GM21786 (cell line): ENCODE results near the gene PPP3CA.

Experiments
- ATAC-seq: cut with Tn5 transposase; IDR thresholded peaks from one replicate; pipeline ENCODE4 v1.9.1; 2021; ENCODE audit not compliant: unreplicated experiment

The PPP3CA gene

DNA sequence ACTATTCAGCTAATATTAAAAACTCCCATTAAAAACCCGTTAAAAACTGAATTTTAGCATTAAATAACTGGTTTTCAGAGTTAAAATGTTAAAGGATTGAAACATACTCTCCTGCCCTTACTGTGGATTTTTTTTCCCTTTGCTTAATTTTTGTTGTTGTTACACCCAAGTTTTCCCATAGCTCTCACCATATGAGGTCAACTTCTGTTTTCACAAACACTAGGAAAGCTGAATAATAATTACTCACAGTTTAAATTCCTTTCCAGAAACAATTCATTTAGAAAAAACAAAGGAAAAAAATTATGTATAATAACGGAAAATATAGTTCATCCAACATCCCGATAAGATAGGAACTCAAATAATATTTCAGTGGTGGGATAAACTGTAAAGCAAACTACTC is 129.0 kb downstream of the PPP3CA start:
- no peak for ATAC-seq

GRCh38 chr4:101217353-101218031 is 129.8 kb downstream of the PPP3CA start:
- no peak for ATAC-seq

DNA sequence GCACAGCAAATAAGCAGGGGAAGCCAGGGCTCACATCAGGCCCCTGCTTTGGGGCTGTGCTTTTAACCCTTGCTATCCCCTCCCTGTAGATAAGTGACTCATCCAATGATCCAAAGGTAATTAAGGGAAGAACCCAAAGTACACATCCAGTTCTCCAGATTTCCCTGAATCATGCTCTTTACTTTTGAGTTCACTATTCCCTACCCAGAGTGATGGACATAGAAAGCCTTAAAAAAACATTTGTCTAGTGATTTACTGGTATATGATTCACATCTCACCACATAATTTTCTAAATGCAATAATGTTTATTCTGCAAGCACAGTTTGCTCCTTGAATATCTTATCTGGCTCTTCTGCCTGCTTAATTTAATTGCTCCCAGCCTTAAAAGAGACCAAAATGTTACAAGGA is 136.2 kb downstream of the PPP3CA start:
- ATAC-seq, result no peak

DNA sequence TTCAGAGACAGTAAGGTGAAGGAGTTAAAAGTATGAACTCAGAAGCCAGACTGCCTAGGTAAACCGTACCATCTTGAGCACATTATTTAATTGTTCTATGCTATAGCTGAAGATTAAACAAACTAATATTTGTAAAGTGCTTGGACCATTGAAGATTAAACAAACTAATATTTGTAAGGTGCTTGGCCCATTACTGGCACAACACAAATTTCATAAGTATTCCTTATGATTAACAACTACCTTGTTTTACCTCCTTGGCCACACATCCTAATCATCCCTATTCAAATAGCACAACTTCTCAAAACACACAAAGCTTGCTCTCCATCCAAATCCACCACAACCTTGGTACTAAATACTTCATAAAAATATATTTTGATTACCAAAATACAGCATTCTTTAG is 137.0 kb downstream of the PPP3CA start:
- no peak for ATAC-seq

DNA sequence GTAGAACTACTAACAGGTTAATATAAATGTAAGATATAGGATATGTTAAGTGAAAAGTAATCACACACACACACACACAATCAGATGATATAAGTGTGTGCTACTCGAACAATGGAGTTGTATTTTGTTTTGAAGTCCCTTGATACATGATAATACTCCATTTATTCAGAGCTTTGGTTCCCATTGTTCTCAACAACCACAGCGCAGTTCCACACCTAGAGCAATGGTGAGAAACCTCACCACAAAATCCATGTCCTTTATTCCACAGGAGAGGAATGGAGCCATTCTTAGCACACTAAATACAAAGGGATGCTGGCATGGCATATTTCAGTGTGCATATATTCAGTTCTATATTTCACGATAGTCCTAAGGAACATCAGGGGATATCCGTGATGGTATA is 139.2 kb downstream of the PPP3CA start:
- ATAC-seq, result no peak

DNA sequence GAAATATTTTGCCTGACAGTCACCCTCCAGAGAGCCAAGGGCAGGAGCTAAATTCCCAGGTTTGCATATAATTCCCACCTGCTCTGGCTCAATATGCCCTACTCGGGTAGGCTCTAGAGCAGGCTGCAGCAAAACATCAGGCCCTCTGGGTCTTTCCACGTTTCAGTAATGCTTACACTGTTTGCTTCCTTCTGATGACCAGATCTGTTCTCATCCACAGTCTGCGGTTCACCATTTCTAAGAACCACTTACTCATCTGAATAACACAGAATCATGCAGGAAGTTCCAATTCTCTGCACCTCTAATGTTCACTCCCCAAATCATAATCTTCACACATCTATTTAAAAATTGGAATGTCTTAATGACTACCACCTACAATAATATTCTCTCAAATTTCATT is 141.4 kb downstream of the PPP3CA start:
- peak; percentile 89 for ATAC-seq

DNA sequence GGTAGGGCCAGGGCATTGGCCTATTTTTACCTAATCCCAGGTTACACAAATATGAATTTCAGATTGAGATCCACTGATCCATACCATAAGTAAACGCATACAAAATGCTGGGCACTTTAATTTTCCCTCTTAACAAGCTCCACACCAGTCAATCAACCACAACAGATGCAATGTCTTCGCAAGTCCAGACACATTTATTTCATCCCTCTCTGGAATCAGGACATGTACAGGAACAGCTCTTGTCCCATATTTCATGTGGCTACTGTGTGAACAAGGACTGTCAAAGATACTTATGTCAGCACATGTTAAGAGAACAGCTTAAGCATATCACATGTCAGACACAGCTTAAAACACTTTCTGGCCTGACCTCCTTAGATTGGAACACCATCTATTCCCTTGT is 145.9 kb downstream of the PPP3CA start:
- no peak for ATAC-seq

DNA sequence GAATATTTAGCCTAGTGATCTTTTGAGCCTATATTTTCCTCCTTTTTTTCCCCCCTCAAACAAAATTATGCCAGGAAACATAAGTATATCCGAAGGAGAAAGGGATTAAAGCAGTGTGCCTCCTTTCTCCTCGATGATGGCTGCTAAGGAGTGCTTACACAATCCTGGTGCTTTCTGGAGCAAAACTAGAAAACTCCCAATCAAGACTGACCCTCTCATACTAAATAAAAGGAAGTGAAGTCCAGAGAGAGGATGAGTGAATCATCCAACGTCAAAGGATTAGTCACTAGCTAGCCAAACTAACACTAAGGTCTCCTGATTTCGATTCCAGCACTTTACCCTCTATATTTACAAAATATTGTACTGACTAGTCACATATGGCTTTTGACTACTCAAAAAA is 146.8 kb downstream of the PPP3CA start:
- ATAC-seq, result no peak

DNA sequence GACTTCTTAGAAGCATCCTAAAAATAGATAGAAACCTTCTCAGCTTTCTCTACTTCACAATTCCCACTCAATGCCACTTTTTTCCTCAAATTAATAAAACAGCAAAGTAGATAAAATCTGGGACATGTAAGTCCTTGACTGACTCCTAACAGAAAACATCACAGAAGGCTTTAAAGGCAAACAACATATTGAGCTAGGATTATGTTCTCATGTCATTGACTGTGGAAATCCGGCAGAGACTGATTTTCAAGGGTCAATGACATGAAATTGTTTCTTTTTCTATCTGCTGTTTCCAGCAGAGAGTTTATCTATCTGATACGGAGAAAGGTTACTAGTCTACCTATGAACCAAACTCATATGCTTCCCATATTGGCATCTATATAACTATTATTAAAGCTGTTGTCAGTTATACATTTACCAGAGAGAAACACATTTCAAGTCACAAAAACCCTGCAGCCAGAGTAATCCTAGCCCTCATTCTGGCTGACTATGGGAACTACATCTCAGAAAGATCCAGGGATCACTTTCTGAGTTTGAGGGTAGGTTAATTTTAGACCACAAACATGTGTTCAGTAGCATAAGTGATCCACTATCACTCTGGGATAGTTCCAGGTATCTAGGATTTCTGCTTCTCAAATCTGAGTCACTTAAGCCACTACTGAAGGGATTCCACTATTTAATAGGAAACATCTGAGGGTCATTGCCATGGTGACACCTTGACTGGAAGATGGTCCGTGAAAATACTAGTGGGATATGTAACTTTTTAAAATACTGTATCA is 147.6 kb downstream of the PPP3CA start:
- no peak for ATAC-seq

DNA sequence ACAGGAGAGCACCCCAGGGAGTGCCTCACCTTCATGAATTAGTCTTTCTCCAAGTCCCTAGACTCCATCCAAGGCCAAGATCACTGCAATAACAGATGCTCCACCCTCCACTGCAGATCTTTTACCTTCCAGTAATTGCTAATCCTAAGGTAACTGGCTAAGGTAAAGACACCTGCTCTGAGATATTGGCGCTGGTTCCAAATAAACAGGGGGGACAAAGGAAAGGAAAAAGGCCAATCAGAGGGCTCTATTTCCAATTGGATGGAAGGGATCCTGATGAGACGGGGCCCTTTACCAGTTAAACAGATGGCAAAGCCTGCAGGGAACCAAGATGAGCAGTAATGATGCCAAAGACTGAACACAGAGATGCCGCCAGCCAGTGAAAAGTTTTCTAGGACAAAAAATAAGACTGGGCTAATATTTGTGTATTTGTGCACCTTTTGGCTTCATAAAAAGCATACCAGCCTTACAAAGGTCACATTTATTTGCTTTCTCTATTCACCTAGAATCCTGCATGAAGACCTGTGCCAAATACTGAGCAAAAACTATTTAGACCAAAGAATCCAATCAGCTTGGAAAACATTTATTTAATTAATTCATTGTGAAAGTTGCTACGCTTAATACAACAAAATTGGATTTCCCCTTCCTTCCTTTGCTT is 148.5 kb downstream of the PPP3CA start:
- ATAC-seq, result no peak

- ATAC-seq, result no peak
Measured at GRCh38 chr4:101197350-101197749, 150.0 kb downstream of the PPP3CA start.

- peak; percentile 83 for ATAC-seq
Measured at GRCh38 chr4:101192244-101192643, 155.1 kb downstream of the PPP3CA start.

DNA sequence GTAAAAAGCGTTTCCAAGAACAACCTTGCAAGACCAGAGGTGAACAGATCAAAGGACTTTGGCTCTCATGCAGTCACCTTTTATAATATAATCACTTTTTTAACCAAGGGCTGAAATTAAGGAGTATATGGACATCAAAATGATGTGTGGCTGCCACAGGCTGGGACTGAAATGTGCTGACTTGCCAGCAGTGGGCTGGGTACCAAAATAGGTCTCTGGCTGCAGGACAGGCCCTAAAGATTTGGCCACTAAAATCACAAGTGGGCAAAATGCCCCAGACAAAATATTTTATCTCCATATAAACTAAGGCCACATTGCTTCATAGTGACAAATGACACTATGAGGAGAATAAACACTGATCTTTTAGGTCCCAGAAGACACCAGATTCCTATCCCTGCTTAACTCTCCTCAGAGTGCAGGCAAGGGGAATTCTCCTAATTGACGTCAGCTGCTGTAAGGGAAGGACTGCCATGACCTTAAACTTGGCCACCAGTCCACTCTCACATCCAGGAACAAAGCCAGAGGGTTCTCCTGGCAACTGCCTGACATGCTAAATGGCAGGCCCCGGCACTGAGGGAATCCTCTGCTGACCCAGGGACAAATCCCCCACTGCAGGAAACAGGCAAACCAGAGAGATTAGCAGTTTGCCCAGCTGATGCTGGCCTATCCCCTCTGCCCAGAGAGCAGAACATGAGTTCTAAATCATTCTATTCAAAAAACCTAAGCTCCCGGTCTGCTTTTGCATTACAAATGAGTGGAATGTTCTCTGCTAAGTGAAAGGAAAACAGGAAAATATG is 155.8 kb downstream of the PPP3CA start:
- ATAC-seq, result no peak

DNA sequence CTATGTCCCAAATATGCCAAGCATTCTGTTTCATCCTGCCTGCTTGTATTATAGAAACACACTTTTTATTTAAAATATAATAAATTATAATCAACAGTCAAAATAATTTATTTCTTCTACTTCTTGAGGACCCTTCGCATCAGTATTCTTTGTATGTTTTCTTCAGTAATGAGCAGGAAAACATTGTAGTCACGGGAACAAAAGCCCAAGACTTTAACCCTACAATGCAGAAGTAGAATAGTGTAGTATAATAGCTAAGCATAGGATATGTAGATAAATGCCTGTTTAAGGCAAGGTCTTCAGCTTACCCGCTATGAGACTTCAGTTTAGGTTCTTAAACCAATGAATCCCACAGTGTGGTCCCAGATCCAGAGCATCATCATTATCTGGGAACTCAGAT is 156.6 kb downstream of the PPP3CA start:
- no peak for ATAC-seq

GRCh38 chr4:101188906-101189305 is 158.4 kb downstream of the PPP3CA start:
- no peak for ATAC-seq

- ATAC-seq, result no peak
Measured at GRCh38 chr4:101187841-101188240, 159.5 kb downstream of the PPP3CA start.

DNA sequence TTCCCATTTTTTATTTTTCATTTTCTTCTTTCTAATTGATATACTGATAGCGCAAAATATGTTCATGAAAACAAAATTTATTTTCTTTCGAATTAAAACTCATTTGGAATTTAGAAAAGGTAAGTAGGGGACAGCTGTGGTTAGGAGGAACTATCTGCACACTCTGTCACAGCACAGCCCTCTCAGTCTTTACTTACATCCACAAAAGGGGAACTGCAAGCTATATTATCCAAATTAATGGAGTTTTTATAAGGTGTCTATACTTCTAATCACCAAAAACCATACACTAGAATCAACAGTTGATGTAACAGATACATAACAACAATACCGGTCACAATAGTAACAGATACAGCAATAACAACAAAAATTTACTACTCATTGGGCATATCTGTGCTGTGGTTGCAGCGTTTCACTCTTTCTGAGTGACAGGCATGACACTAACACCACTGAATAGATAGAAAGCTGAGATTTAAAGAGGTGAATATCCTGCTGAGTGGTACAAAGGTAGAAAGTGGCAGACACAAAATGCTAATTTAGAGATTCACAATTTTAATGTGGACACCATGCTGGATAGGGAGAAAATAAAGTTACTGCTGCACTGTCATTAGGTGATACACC is 160.7 kb downstream of the PPP3CA start:
- ATAC-seq, result no peak

DNA sequence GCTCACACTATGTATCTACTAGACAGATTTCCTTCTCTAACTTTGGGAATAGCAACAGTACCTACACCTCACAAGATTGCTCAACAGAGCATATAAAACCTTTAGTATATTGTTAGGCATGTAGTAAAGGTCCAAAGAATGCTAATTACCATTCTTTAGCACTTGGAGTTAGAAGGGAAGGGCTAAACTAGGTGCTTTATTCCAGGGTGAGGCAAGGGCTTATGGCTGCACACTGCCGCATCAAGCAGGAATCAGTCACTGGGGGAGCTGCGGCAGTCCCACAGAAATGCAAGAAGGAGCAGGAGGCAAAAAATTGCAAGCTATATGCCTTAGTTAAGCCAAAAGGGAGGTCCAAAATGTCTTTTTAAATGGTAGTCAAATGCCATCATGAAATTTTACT is 162.7 kb downstream of the PPP3CA start:
- ATAC-seq, result no peak

DNA sequence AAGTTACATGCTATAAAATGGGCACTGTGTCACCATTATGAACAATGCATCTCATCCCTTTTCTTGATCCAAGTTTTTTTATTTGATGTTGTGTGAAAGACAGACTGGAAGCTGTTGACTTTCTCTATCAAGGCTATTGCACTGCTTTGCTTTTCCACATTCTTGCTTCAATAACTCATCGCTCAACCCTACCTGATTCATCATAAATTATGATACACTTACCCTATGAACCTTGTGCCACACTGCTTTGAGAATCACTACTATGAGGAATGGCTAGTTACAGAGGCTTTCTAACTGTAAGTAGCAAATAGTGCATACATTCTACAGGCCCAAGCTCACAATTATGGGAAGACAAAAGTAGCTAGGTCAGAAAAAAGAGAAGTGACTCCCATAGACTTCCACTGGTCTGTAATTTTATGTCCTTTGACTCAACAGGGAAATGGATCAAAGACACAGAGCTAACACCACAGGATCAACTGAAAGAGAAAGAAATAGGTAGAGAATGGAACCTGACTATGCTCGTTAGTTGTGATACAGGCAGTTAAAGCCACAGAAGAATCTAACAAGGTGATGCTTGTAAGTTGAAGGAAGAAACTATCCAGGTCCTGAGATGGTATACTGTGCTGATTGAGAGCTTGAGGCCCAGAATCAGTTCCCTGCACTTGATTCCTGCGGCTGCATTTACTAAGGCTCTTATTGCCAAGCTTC is 163.5 kb downstream of the PPP3CA start:
- no peak for ATAC-seq

DNA sequence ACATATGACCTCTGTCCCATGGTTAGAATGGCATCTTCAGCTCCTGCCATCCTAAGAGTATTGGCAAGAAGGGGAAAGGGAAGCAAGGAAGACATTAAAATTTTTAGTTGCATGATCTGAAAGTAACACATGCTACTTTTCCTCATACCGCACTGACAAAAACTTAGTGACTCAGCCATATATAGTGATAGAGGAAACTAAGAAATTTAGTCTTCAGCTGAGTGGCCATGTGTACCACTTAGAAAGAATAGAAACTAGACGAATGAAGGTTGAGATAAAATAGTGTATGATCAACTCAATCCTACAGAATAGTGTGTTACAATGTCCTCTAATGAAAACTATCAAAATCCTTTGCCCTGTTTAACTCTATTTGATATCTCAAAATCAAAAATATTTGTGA is 164.1 kb downstream of the PPP3CA start:
- ATAC-seq, result no peak
